K562 (cell line): Measurements from ENCODE around the gene GRB14. TPM values are rescaled to one million over a fixed set of nuclear protein-coding genes. Genes with fewer than 3 reads are reported as not detected.

Source experiments
- ATAC-seq: fragments of 200-7000 bp; cut with Tn5 transposase; 3 replicates; pipeline ENCODE4 v1.9.1; 2020; ENCODE audit warnings: moderate library complexity
- BruUV-seq: library from RNA; stranded (reverse); fragments of 400-500 nt; replicated peaks from 2 replicates; lab custom pipeline; 2021; lab: Mats Ljungman, UMichigan
- CTCF ChIA-PET: fragments of 300-600 bp; formaldehyde crosslinking; extraction: SDS; loops from one replicate; lab custom pipeline; 2021; ENCODE audit warnings: low intra/inter-chr PET ratio; lab: Yijun Ruan, JAX
- POLR2A ChIA-PET: fragments of 300-600, 350-650 bp; sonication (Branson Sonifier 250); formaldehyde crosslinking; extraction: SDS; loops from one replicate; lab custom pipeline; 2021; ENCODE audit warnings: antibody characterized with exemption, inconsistent platforms; lab: Yijun Ruan, JAX
- DNase-seq, 4 experiments: peaks; one replicate each; pipeline versions ENCODE4 v3.0.0 to v3.0.0-alpha.2; 2011 to 2018; ENCODE audit warnings: low spot score in 3 of 4, mixed read lengths in 3 of 4; ENCODE audit errors: extremely low read depth in 1 of 4
- FAIRE-seq: peaks from 2 replicates; lab custom pipeline; 2011; peaks lifted over from hg19 to GRCh38; lab: Jason Lieb, UNC
- H2AFZ ChIP-seq: 2 replicates; pipeline ENCODE4 v1.6.0; 2011; ENCODE audit warnings: low read depth, low read length, control low read depth, inconsistent platforms
- H3K27ac ChIP-seq: fragments of 200-600 bp; 3 replicates; pipeline ENCODE4 v1.8.0; 2011; ENCODE audit warnings: low read depth, mild to moderate bottlenecking, control low read depth, inconsistent platforms, low read length, moderate library complexity, mixed read lengths; ENCODE audit errors: extremely low read depth
- H3K27me3 ChIP-seq, 2 experiments: fragments of 300-600 bp in 1 of 2; 2 replicates in 1 of 2; 3 replicates in 1 of 2; pipeline versions ENCODE4 v1.6.0 to v1.8.0; 2011; ENCODE audit warnings: inconsistent platforms in 2 of 2, low read length in 2 of 2, mild to moderate bottlenecking in 1 of 2, mixed read lengths in 1 of 2, moderate library complexity in 1 of 2; ENCODE audit not compliant: control insufficient read depth in 2 of 2, insufficient read depth in 2 of 2
- H3K36me3 ChIP-seq: fragments of 300-600 bp; 3 replicates; pipeline ENCODE4 v1.8.0; 2011; ENCODE audit warnings: mild to moderate bottlenecking, low read length, inconsistent platforms; ENCODE audit not compliant: control insufficient read depth, insufficient read depth
- H3K4me1 ChIP-seq, 2 experiments: fragments of 200-600 bp in 1 of 2; replicated peaks in 1 of 2; 2 replicates in 1 of 2; 3 replicates in 1 of 2; pipeline versions ENCODE4 v1.5.1 to v1.8.0; 2011; ENCODE audit warnings: inconsistent platforms in 2 of 2, low read length in 2 of 2, mild to moderate bottlenecking in 1 of 2, mixed read lengths in 1 of 2, moderate library complexity in 1 of 2; ENCODE audit not compliant: control insufficient read depth in 2 of 2, insufficient read depth in 2 of 2
- H3K4me2 ChIP-seq: 2 replicates; pipeline ENCODE4 v1.6.1; 2011; ENCODE audit warnings: low read length, control low read depth, inconsistent platforms, mixed read lengths; ENCODE audit not compliant: insufficient read depth
- H3K4me3 ChIP-seq: fragments of 200-600 bp; sonication (generic), shearing (Covaris generic); 2 replicates; pipeline ENCODE4 v1.5.1; 2016; ENCODE audit warnings: control low read depth, inconsistent platforms
- H3K79me2 ChIP-seq: fragments of 200-600 bp; 3 replicates; pipeline ENCODE4 v1.8.0; 2011; ENCODE audit warnings: low read length, inconsistent platforms; ENCODE audit not compliant: control insufficient read depth, insufficient read depth
- H3K9ac ChIP-seq, 2 experiments: 2 replicates each; pipeline versions ENCODE4 v1.6.0 to v1.6.1; 2011; ENCODE audit warnings: low read depth in 2 of 2, low read length in 2 of 2, control low read depth in 1 of 2, inconsistent platforms in 1 of 2, mild to moderate bottlenecking in 1 of 2, mixed read lengths in 1 of 2; ENCODE audit not compliant: insufficient read depth in 1 of 2
- H3K9me1 ChIP-seq: one replicate; pipeline ENCODE4 v1.6.0; 2011; ENCODE audit warnings: inconsistent platforms, mild to moderate bottlenecking, low read length, moderate library complexity; ENCODE audit not compliant: control insufficient read depth, insufficient read depth
- H3K9me3 ChIP-seq: replicated peaks from 2 replicates; pipeline ENCODE4 v1.5.1; 2011; ENCODE audit warnings: low read depth, low read length, inconsistent platforms; ENCODE audit not compliant: control insufficient read depth, insufficient read depth
- H4K20me1 ChIP-seq: replicated peaks from 2 replicates; pipeline ENCODE4 v1.6.1; 2011; ENCODE audit warnings: low read length, inconsistent platforms, mixed read lengths; ENCODE audit not compliant: control insufficient read depth, insufficient read depth
- ASH1L ChIP-seq: fragments of 450-650 bp; IDR thresholded peaks from 2 replicates; pipeline ENCODE4 v1.6.1; 2018; ENCODE audit warnings: borderline replicate concordance, mild to moderate bottlenecking, low read depth; ENCODE audit not compliant: partially characterized antibody
- CXXC5 ChIP-seq: fragments of 250-450 bp; sonication (Bioruptor Pico); IDR thresholded peaks from 2 replicates; pipeline ENCODE4 v1.8.0; 2022; ENCODE audit warnings: inconsistent platforms, mild to moderate bottlenecking, moderate library complexity
- ETS1 ChIP-seq: conservative IDR thresholded peaks from 2 replicates; pipeline ENCODE4 v1.6.1; 2011; ENCODE audit warnings: low read depth, mild to moderate bottlenecking, low read length; ENCODE audit not compliant: control insufficient read depth
- MAFF ChIP-seq: IDR thresholded peaks from 2 replicates; pipeline ENCODE4 v1.6.1; 2012; ENCODE audit warnings: low read length, improper control_type of control experiment
- NFRKB ChIP-seq: fragments of 450-650 bp; IDR thresholded peaks from 2 replicates; pipeline ENCODE4 v1.6.1; 2016; ENCODE audit warnings: low read depth
- PHF21A ChIP-seq: fragments of 450-650 bp; IDR thresholded peaks from 2 replicates; pipeline ENCODE4 v1.6.1; 2017; ENCODE audit warnings: low read depth, borderline replicate concordance
- RUNX1 ChIP-seq: sonication (generic); IDR thresholded peaks from 2 replicates; pipeline ENCODE4 v1.6.1; 2016; ENCODE audit warnings: antibody characterized with exemption, low read depth
- SOX6 ChIP-seq: fragments of 450-650 bp; IDR thresholded peaks from 2 replicates; pipeline ENCODE4 v1.6.1; 2014; ENCODE audit warnings: mild to moderate bottlenecking
- SRSF3 ChIP-seq: fragments of 200-400 bp; formaldehyde crosslinking; IDR thresholded peaks from 2 replicates; pipeline ENCODE4 v1.6.1; 2016; ENCODE audit warnings: mild to moderate bottlenecking, low read length, moderate library complexity; ENCODE audit not compliant: insufficient read depth
- ZBTB11 ChIP-seq, 3 experiments: fragments of 200-800 bp in 1 of 3; fragments of 250-450 bp in 1 of 3; fragments of 450-650 bp in 1 of 3; sonication (Bioruptor Pico) in 1 of 3; sonication (Bioruptor generic) in 1 of 3; formaldehyde crosslinking in 1 of 3; IDR thresholded peaks; 2 replicates each; pipeline versions ENCODE4 v1.6.1 to v1.8.0; 2016 to 2022; ENCODE audit warnings: mild to moderate bottlenecking in 2 of 3, missing genetic modification characterization in 2 of 3, missing compliant biosample characterization in 1 of 3, moderate library complexity in 1 of 3
- ZC3H4 ChIP-seq: sonication (generic); formaldehyde crosslinking; IDR thresholded peaks from 2 replicates; pipeline ENCODE4 v1.9.0; 2021; ENCODE audit warnings: missing genetic modification reagents, borderline replicate concordance
- ZHX1 ChIP-seq: fragments of 150-350 bp; conservative IDR thresholded peaks from 2 replicates; pipeline ENCODE4 v1.6.1; 2014; ENCODE audit warnings: low read length
- ZNF75A ChIP-seq: fragments of 450-650 bp; formaldehyde crosslinking; IDR thresholded peaks from 2 replicates; pipeline ENCODE4 v1.4.0; 2020; ENCODE audit warnings: mild to moderate bottlenecking
- WGBS: fragments of 100-300 bp; shearing (Covaris generic); methylation state at CpG from one replicate; pipeline ENCODE4 v1.1.6; 2016; ENCODE audit warnings: low coverage, mixed read lengths; ENCODE audit not compliant: insufficient coverage; ENCODE audit errors: missing lambda C conversion rate; 5-methylcytosine and 5-hydroxymethylcytosine counted together
- in situ Hi-C: fragments of 300-500 bp; cut with MboI; formaldehyde crosslinking; loops from 4 replicates; pipeline ENCODE4 v1.15.0; 2018; ENCODE audit warnings: inconsistent platforms, mixed read lengths
- intact Hi-C: fragments of 100-400 bp; cut with micrococcal nuclease; formaldehyde crosslinking; loops from 2 replicates; pipeline ENCODE4 v1.14.2; 2022
- polyA plus RNA-seq, 8 experiments: library from polyadenylated mRNA; depleted of rRNA in 4 of 8; stranded (reverse) in 5 of 8; unstranded in 3 of 8; fragments of >200 nt; fragmentation: Nextera tagmentation in 2 of 8; fragmentation: Illumina TruSeq in 1 of 8; extraction: Ambion mirVana in 2 of 8; extraction: Trizol in 1 of 8; gene quantifications; 2 replicates each; pipeline versions ENCODE4 v1.2.1 to v1.2.3, GENCODE V29; 2011 to 2014; ENCODE audit warnings: inconsistent platforms in 1 of 8, missing spikeins in 1 of 8
- total RNA-seq, 7 experiments: library from RNA; depleted of rRNA in 6 of 7; stranded (reverse); fragments of >200 nt in 6 of 7; fragmentation: Illumina TruSeq in 2 of 7; extraction: Trizol in 2 of 7; gene quantifications; 2 replicates each; pipeline versions ENCODE4 v1.2.1 to v1.2.3, GENCODE V29; 2011 to 2021; ENCODE audit warnings: low replicate concordance in 1 of 7
- TF ChIP-seq, protein P1 (sequence below): fragments of 250-450 bp; sonication (Bioruptor Pico); IDR thresholded peaks from 2 replicates; pipeline ENCODE4 v1.8.0; 2021; ENCODE audit warnings: moderate library complexity, mild to moderate bottlenecking, inconsistent platforms
- TF ChIP-seq, protein P2 (sequence below): IDR thresholded peaks from 2 replicates; pipeline ENCODE4 v1.6.1; 2014; ENCODE audit warnings: antibody characterized with exemption

The GRB14 gene
- total and polyA plus RNA-seq, 9 of the 15 experiments (the other 6 are each of a cell fraction or from before 2014, with no cell fraction given) = not detected

DNA sequence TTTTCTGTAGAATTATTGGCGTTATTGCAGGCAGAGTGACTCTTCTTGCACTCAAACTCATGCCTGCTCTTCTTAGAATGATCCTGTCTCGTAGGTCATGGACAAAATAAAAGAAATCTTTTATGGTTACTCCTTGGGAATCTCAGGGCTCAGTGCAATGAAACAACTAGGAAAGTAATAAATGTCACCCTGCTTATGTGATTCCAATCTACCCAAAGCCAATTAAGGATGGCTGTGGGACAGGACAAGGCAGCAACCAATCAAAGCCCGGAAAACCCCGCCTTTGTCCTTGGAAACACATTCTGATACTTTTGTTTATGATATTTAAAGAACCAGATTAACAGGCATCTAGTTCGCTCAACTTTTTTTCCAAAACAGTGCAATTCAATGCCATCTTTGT lies 53.0 kb downstream of the GRB14 start:
- in situ Hi-C loops = no loop called here
- ATAC-seq = no peak
- no peaks in the 10 kb centered on the region for H4K20me1 ChIP-seq
- BruUV-seq = no TSS peak
- FAIRE-seq = no peak
- no peak overlapping the region for H3K4me3 ChIP-seq
- no peak overlapping the region for H3K4me2 ChIP-seq
- no peak overlapping the region for H2AFZ ChIP-seq
- DNase-seq = no peak
- no peaks in the 10 kb centered on the region for H3K27me3 ChIP-seq
- intact Hi-C loops = no loop called here
- WGBS = 0% methylated on average over 5 of the region's 5 CpGs
- no peaks in the 10 kb centered on the region for H3K9me3 ChIP-seq
- no peaks in the 10 kb centered on the region for H3K36me3 ChIP-seq
- no peaks in the 10 kb centered on the region for H3K9me1 ChIP-seq
- H3K9ac ChIP-seq = no peak overlapping the region
- CTCF ChIA-PET = no interaction called here
- POLR2A ChIA-PET = no interaction called here
- H3K27ac ChIP-seq = no peak overlapping the region
- H3K79me2 ChIP-seq = no peaks in the 10 kb centered on the region
- no peaks in the 10 kb centered on the region for H3K4me1 ChIP-seq
- TF ChIP-seq SOX6 (no peak), RUNX1 (no peak), ETS1 (no peak), ZHX1 (no peak), SRSF3 (no peak), PHF21A (no peak), ASH1L (no peak), ZC3H4 (CRISPR knock-in tag) (no peak), ZBTB11 (CRISPR knock-in tag; IDR thresholded peaks at IDR 0.05) (no peak), MAFF (no peak), CXXC5 (CRISPR knock-in tag) (no peak), NFRKB (no peak), ZNF75A (CRISPR knock-in tag) (no peak)
- TF ChIP-seq, protein P1, sequence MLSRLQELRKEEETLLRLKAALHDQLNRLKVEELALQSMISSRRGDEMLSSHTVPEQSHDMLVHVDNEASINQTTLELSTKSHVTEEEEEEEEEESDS (CRISPR knock-in tag) = no peak
- TF ChIP-seq, protein P2, sequence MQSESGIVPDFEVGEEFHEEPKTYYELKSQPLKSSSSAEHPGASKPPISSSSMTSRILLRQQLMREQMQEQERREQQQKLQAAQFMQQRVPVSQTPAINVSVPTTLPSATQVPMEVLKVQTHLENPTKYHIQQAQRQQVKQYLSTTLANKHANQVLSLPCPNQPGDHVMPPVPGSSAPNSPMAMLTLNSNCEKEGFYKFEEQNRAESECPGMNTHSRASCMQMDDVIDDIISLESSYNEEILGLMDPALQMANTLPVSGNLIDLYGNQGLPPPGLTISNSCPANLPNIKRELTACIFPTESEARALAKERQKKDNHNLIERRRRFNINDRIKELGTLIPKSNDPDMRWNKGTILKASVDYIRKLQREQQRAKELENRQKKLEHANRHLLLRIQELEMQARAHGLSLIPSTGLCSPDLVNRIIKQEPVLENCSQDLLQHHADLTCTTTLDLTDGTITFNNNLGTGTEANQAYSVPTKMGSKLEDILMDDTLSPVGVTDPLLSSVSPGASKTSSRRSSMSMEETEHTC = no peak
